Measurements from ENCODE around the gene SLC7A6. TPM values are rescaled to one million over a fixed set of nuclear protein-coding genes. Genes with fewer than 3 reads are reported as not detected.

SLC7A6 gene
- total RNA-seq, 1 experiment from 2014 or later: 267 TPM

- Mint-ChIP-seq H3K9me3 (ENCODE audit: unreplicated experiment) (no peaks in the 10 kb centered on the region), H3K27ac (ENCODE audit: unreplicated experiment) (peak overlapping the region; percentile 26), H3K4me1 (ENCODE audit: low read depth, unreplicated experiment) (peaks cover 39% of the 10 kb centered on the region), H3K27me3 (ENCODE audit: insufficient read depth, unreplicated experiment) (no peaks in the 10 kb centered on the region), H3K4me3 (ENCODE audit: unreplicated experiment) (no peak overlapping the region), H3K36me3 (ENCODE audit: insufficient read depth, unreplicated experiment) (peaks cover 97% of the 10 kb centered on the region)
- no peak for TF ChIP-seq CTCF (IDR thresholded peaks at IDR 0.05; ENCODE audit: insufficient read depth in 1 of 2, low read depth in 1 of 2, low read length in 1 of 2, severe bottlenecking in 1 of 2, unreplicated experiment in 1 of 2)
- Histone ChIP-seq H3K4me1 (peaks cover 44% of the 10 kb centered on the region), H3K36me3 (ENCODE audit: control insufficient read depth, insufficient read depth, low read length) (peaks cover 3% of the 10 kb centered on the region; the same call in 1 of the 2 replicates), H3K4me3 (ENCODE audit: low read depth, low read length) (no peak overlapping the region), H3K27me3 (replicated peaks; ENCODE audit: control insufficient read depth, insufficient read depth, low read length) (no peaks in the 10 kb centered on the region), H3K9me3 (no peaks in the 10 kb centered on the region)
- BruUV-seq (replicated peaks): no TSS peak
- ChIA-PET CTCF (interaction anchor here (1.9 kb wide), 1 partner anchor 16 kb away, joined by 14 read pairs; the partner anchor contains the start of gene SLC7A6), POLR2A (interaction anchor here (0.6 to 2.6 kb wide), 6 partner anchors 9 to 31 kb away, joined by 3 to 15 read pairs (median 4); partner anchors contain the start of genes PRMT7, SLC7A6 and SLC7A6OS)
- intact Hi-C loops (cut with micrococcal nuclease; ENCODE audit: unreplicated experiment): no loop called here
- no peak for DNase-seq
Observed at GRCh38 chr16:68279726-68280558, 15.6 kb downstream of the SLC7A6 start.

- H3K27me3 ChIP-seq (replicated peaks; ENCODE audit: control insufficient read depth, insufficient read depth, low read length): no peaks in the 10 kb centered on the region
- peak overlapping the region; percentile 29 for H3K4me3 Mint-ChIP-seq (ENCODE audit: unreplicated experiment)
Observed at GRCh38 chr16:68281368-68282063, 17.2 kb downstream of the SLC7A6 start.

More at GRCh38 chr16:68281368-68282063, 17.2 kb downstream of the SLC7A6 start:
- H3K4me1 Mint-ChIP-seq (ENCODE audit: low read depth, unreplicated experiment): peaks cover 42% of the 10 kb centered on the region
- POLR2A ChIA-PET: interaction anchor here (0.5 to 2.6 kb wide), 4 partner anchors 15 to 850 kb away, joined by 3 to 15 read pairs (median 6); partner anchors contain the start of genes HSD11B2, PRMT7, SLC7A6 and SLC7A6OS
- intact Hi-C loops (cut with micrococcal nuclease; ENCODE audit: unreplicated experiment): loop anchor here (1.0 kb wide), 2 partner anchors 16 to 47 kb away; no protein-coding TSS in a partner anchor
- H3K27ac Mint-ChIP-seq (ENCODE audit: unreplicated experiment): peak overlapping the region; percentile 58
- H3K9me3 Mint-ChIP-seq (ENCODE audit: unreplicated experiment): no peaks in the 10 kb centered on the region
- H3K27me3 Mint-ChIP-seq (ENCODE audit: insufficient read depth, unreplicated experiment): no peaks in the 10 kb centered on the region
- peaks cover 34% of the 10 kb centered on the region for H3K4me1 ChIP-seq
- H3K9me3 ChIP-seq: no peaks in the 10 kb centered on the region
- BruUV-seq (replicated peaks): no TSS peak
- CTCF ChIA-PET: interaction anchor here (0.6 to 1.9 kb wide), 4 partner anchors 13 to 176 kb away, joined by 3 to 14 read pairs (median 5); partner anchors contain the start of gene SLC7A6
- TF ChIP-seq CTCF (IDR thresholded peaks at IDR 0.05; ENCODE audit: insufficient read depth in 1 of 2, low read depth in 1 of 2, low read length in 1 of 2, severe bottlenecking in 1 of 2, unreplicated experiment in 1 of 2): no peak
- peaks cover 97% of the 10 kb centered on the region for H3K36me3 Mint-ChIP-seq (ENCODE audit: insufficient read depth, unreplicated experiment)
- H3K36me3 ChIP-seq (ENCODE audit: control insufficient read depth, insufficient read depth, low read length): peaks cover 3% of the 10 kb centered on the region; the same call in 1 of the 2 replicates
- no peak overlapping the region for H3K4me3 ChIP-seq (ENCODE audit: low read depth, low read length)
- peak; percentile 69 to 79 for DNase-seq
